Activated CD4-positive, alpha-beta T cell treated with anti-CD3 and anti-CD28 coated beads, Interleukin-2, amount 50 U/mL, for 48 hours (primary cell): ENCODE measurements around the gene DRAM1.
"Not testable (repeated sequence)": the region's sequence is repeated elsewhere in the genome, so short reads cannot be mapped to it uniquely, and the experiment has no call there.

Source experiments
- DNase-seq, 2 experiments: peaks; one replicate each; pipeline ENCODE4 v3.0.0-alpha.2; 2020

DRAM1 gene

GRCh38 chr12:101859664-101860607, 17.4 kb upstream of the DRAM1 start:
- no peak for DNase-seq

GRCh38 chr12:101861688-101862087, 15.7 kb upstream of the DRAM1 start:
- DNase-seq: not testable (repeated sequence)

- DNase-seq: no peak
Observed at GRCh38 chr12:101862245-101862644, 15.1 kb upstream of the DRAM1 start.

- no peak for DNase-seq
Observed at GRCh38 chr12:101863981-101864380, 13.4 kb upstream of the DRAM1 start.

GRCh38 chr12:101866615-101867373, 10.6 kb upstream of the DRAM1 start:
- no peak for DNase-seq

GRCh38 chr12:101867619-101868018, 9.8 kb upstream of the DRAM1 start:
- not testable (repeated sequence) for DNase-seq

- no peak for DNase-seq
Observed at GRCh38 chr12:101870925-101871324, 6.5 kb upstream of the DRAM1 start.

GRCh38 chr12:101875162-101875561, 2.2 kb upstream of the DRAM1 start:
- DNase-seq: no peak

GRCh38 chr12:101876322-101876860, 989 bp upstream of the DRAM1 start:
- no peak for DNase-seq

- DNase-seq: no peak
Observed at GRCh38 chr12:101877806-101878242, 444 bp downstream of the DRAM1 start.

GRCh38 chr12:101878243-101878821, 952 bp downstream of the DRAM1 start:
- DNase-seq: no peak

GRCh38 chr12:101880769-101881168, 3.4 kb downstream of the DRAM1 start:
- DNase-seq: no peak

- no peak for DNase-seq
Observed at GRCh38 chr12:101881228-101881627, 3.8 kb downstream of the DRAM1 start.

GRCh38 chr12:101884174-101884573, 6.8 kb downstream of the DRAM1 start:
- no peak for DNase-seq

GRCh38 chr12:101884781-101885340, 7.5 kb downstream of the DRAM1 start:
- not testable (repeated sequence) for DNase-seq

GRCh38 chr12:101885912-101886561, 8.7 kb downstream of the DRAM1 start:
- DNase-seq: no peak

- DNase-seq: no peak
Observed at GRCh38 chr12:101889211-101889752, 11.9 kb downstream of the DRAM1 start.

- no peak for DNase-seq
Observed at GRCh38 chr12:101891462-101891971, 14.1 kb downstream of the DRAM1 start.

- DNase-seq: no peak
Observed at GRCh38 chr12:101892794-101893193, 15.4 kb downstream of the DRAM1 start.

- no peak for DNase-seq
Observed at GRCh38 chr12:101901777-101902176, 24.4 kb downstream of the DRAM1 start.

GRCh38 chr12:101902641-101903040, 25.3 kb downstream of the DRAM1 start:
- DNase-seq: no peak

GRCh38 chr12:101906226-101906625, 28.8 kb downstream of the DRAM1 start:
- DNase-seq: no peak
